Activated naive CD4-positive, alpha-beta T cell treated with anti-CD3 and anti-CD28 coated beads, Interleukin-2, amount 50 U/mL, for 72 hours (primary cell): ENCODE measurements around the gene LRRN4CL. TPM values are rescaled to one million over a fixed set of nuclear protein-coding genes. Genes with fewer than 3 reads are reported as not detected.
"Not testable (repeated sequence)": the region's sequence is repeated elsewhere in the genome, so short reads cannot be mapped to it uniquely, and the experiment has no call there.

ENCODE experiments used
- ATAC-seq, 2 donors: fragments of 150-1000 bp; cut with Tn5 transposase; 2 replicates each; pipeline ENCODE4 v1.10.0; 2021; ENCODE audit warnings: mild to moderate bottlenecking in 2 of 2, moderate library complexity in 2 of 2
- DNase-seq, 2 donors: peaks; one replicate each; pipeline ENCODE4 v3.0.0; 2021 to 2022; ENCODE audit warnings: low spot score in 2 of 2
- H3K27ac Mint-ChIP-seq, 2 donors: one replicate each; pipeline ENCODE4 v1.8.0; 2022; ENCODE audit warnings: mild to moderate bottlenecking in 2 of 2, mixed read lengths in 2 of 2
- H3K36me3 Mint-ChIP-seq, 2 donors: one replicate each; pipeline ENCODE4 v1.8.0; 2022; ENCODE audit warnings: mixed read lengths in 2 of 2
- H3K9me3 Mint-ChIP-seq, 2 donors: one replicate each; pipeline ENCODE4 v1.8.0; 2022; ENCODE audit warnings: mixed read lengths in 2 of 2
- total RNA-seq, 2 donors: library from RNA; stranded (reverse); gene quantifications; one replicate each; pipeline ENCODE4 v1.2.3, GENCODE V29; 2022

LRRN4CL gene
- under 1 TPM; 0.48 to 0.49 TPM for total RNA-seq

- no peaks in the 10 kb centered on the region for H3K9me3 Mint-ChIP-seq
- H3K27ac Mint-ChIP-seq = no peak within 1 kb of the TSS
- DNase-seq = no peak
- peaks cover 3 to 15% of the 10 kb centered on the region in 2 donors for H3K36me3 Mint-ChIP-seq
- ATAC-seq = peak in 1 of 2 donors; percentile 7
These were observed at the start of gene LRRN4CL for GRCh38 chr11:62689421-62690183. TSS of gene LRRN4CL (minus strand) at chr11:62689530. CDS start at chr11:62688508, 1,022 bp downstream.

DNA sequence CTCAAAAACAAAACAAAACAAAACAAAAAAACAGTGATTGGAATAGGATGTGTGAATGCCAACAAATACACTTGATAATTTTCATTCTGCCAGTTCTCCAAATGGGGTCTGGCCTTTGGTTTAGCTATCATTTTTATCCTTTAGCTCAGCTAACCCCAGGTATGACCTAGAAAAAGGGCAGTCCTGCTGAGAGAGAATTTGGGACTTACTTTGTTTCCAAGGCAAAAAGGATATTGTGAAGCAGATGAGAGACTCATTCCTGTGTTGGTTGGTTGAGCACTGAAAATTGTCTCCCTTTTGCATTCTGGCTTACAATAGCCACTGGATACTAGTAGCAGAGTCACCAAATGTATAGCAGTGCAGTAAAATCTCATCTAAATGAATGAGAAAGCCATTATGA is 47.9 kb upstream of the LRRN4CL start:
- ATAC-seq = no peak

GRCh38 chr11:62732830-62733229 is 43.5 kb upstream of the LRRN4CL start:
- Mint-ChIP-seq H3K36me3 (peaks cover 17 to 22% of the 10 kb centered on the region in 2 donors), H3K9me3 (no peaks in the 10 kb centered on the region), H3K27ac (peak overlapping the region in 1 of 2 donors; percentile 84)
- DNase-seq = no peak
- no peak for ATAC-seq

More for the DNA sequence above, 47.9 kb upstream of the LRRN4CL start:
- no peak for DNase-seq
- H3K27ac Mint-ChIP-seq = no peak overlapping the region
- H3K9me3 Mint-ChIP-seq = no peaks in the 10 kb centered on the region
- H3K36me3 Mint-ChIP-seq = peaks cover 0 to 10% of the 10 kb centered on the region in 2 donors

DNA sequence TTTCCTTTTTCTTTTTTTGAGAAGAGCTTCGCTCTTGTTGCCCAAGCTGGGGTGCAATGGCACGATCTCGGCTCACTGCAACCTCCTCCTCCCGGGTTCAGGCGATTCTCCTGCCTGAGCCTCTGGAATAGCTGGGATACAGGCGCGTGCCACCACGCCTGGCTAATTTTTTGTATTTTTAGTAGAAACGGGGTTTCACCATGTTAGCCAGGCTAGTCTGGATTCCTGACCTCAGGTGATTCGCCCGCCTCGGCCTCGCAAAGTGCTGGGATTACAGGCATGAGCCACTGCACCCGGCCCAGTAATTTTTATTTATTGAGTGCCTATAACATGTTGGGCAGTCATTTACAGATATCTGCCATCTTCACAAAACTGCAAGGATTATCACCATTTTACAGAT is 40.7 kb upstream of the LRRN4CL start:
- not testable (repeated sequence) for H3K9me3 Mint-ChIP-seq, ATAC-seq
- Mint-ChIP-seq H3K27ac (peak overlapping the region in 1 of 2 donors; percentile 93), H3K36me3 (peaks cover 31 to 38% of the 10 kb centered on the region in 2 donors)
- DNase-seq = peak in 1 of 2 donors; percentile 47

DNA sequence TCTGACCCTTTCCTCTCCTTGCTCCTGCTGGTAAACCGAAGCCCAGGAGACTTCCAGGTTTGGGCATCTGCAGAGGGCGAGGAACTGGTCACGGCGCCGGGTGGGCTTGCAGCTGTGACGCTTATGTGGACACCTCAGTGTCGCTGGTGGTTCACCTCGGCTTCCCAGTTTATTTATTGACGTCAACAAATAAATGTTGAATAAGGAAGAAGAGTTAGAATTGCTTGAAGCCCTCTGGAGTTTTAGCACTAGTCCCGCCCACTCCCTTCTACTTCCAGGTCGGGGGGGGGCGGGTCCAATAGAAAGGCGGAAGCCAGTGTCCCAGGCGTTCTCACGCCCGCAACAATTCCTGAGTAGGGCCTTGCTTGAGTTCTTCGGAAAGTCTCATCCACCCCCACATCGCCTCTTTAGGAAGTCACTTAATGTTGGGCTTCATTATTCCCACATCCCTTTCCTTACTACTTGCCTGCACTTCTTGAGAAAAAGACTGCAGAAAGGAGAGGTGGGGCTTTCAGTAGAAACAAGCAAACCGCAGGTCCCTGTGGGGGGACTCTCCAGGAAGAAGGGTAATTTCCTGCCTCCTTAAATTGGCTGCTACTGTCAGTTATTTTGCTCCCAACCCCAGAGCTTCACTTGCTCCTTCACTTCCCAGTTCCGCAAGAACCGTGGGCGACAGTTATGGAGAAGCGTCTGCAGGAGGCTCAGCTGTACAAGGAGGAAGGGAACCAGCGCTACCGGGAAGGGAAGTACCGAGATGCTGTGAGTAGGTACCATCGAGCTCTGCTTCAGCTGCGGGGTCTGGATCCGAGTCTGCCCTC is 39.0 kb upstream of the LRRN4CL start, which contains the start of gene TTC9C:
Gene TTC9C, plus strand, starts transcription at position 316 of the 818 bp plus-strand sequence. Its CDS starts 363 bp downstream, at position 679.
- Mint-ChIP-seq H3K36me3 (peaks cover 45 to 51% of the 10 kb centered on the region in 2 donors), H3K9me3 (no peaks in the 10 kb centered on the region), H3K27ac (peak within 1 kb of the TSS; percentile 93 to 99)
- DNase-seq = peak; percentile 68 to 79
- ATAC-seq = peak; percentile 39 to 48

DNA sequence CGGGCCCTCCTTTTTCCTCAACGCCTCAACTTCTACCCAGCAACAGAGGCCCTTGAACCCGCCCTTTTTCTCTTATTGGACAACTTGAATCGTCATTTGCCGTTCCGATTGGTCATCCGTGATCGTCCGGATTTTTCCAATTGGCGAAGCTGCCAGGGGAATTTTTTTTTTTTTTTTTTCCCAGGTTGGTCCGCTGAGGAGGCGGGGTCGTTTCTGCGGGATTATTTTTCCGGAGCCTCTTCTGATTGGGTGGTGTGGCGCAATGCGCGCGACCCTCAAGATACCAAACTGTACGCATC is 38.5 kb upstream of the LRRN4CL start:
- Mint-ChIP-seq H3K36me3 (peaks cover 46 to 53% of the 10 kb centered on the region in 2 donors), H3K9me3 (no peaks in the 10 kb centered on the region), H3K27ac (peak overlapping the region; percentile 93 to 99)
- ATAC-seq (peak; percentile 67 to 70), DNase-seq (peak; percentile 77 to 89)

GRCh38 chr11:62727165-62727871 is 38.0 kb upstream of the LRRN4CL start, which contains the start of gene HNRNPUL2:
TSS of gene HNRNPUL2 (minus strand) at chr11:62727457. CDS start at chr11:62727156, 301 bp downstream.
- peak within 1 kb of the TSS; percentile 93 to 99 for H3K27ac Mint-ChIP-seq
- peak; percentile 85 to 89 for ATAC-seq

DNA sequence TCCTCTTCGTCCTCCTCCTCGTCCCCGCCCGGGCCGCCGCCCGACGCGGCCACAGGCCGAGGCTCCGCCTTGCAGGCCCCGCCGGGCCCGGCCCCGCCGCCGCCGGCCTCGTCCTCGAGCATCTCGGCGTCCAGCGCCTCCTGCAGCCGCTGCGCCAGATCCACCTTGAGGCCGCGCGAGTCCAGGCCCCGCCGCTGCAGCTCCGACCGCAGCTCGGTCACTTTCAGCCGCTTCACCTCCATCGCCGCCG is 37.5 kb upstream of the LRRN4CL start:
- H3K27ac Mint-ChIP-seq = peak overlapping the region; percentile 93 to 99
- DNase-seq = no peak
- ATAC-seq = no peak
- H3K9me3 Mint-ChIP-seq = no peaks in the 10 kb centered on the region
- H3K36me3 Mint-ChIP-seq = peaks cover 56 to 62% of the 10 kb centered on the region in 2 donors

More at GRCh38 chr11:62727165-62727871, 38.0 kb upstream of the LRRN4CL start, which contains the start of gene HNRNPUL2:
- H3K9me3 Mint-ChIP-seq = no peaks in the 10 kb centered on the region
- peaks cover 51 to 58% of the 10 kb centered on the region in 2 donors for H3K36me3 Mint-ChIP-seq
- peak; percentile 97 to 99 for DNase-seq

DNA sequence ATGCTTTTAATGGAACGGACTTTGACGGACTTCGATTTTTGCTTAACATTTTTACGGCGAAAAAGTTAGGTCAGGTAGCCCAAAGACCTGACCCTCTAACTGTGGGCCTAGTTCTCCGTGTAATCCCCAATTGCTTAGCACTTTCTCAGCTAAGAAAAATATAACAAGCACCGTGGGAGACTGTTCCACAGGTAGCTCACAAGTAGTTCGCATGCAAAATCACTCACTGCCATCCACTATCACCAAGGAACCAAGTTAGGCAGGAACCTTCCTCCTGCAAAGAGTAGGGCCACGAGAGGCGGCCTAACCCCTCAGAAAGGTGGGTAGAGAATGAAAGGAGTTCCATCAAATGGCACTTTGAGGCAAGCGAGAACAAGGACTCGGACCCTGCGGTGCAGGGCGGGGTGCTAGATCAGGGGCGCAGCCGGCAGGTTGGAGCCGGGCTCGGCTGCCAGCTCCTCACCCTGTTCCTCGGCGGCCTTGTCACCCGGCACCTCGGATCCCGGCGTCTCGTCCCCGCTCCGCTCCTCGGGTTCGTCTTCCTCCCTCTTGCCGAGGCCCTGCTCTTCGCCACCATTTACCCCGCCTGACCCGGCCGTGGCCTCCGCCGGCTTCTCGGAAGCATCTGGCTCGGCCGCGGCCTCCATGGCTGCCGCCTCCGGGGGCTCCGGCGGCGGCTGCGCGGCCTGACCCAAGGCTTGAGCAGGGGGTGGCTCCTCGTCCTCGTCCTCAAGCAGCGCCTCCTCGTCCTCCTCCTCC is 37.0 kb upstream of the LRRN4CL start:
- ATAC-seq = no peak
- peak in 1 of 2 donors; percentile 57 for DNase-seq
- H3K9me3 Mint-ChIP-seq = no peaks in the 10 kb centered on the region
- H3K27ac Mint-ChIP-seq = peak overlapping the region; percentile 93 to 96
- H3K36me3 Mint-ChIP-seq = peaks cover 61 to 65% of the 10 kb centered on the region in 2 donors

DNA sequence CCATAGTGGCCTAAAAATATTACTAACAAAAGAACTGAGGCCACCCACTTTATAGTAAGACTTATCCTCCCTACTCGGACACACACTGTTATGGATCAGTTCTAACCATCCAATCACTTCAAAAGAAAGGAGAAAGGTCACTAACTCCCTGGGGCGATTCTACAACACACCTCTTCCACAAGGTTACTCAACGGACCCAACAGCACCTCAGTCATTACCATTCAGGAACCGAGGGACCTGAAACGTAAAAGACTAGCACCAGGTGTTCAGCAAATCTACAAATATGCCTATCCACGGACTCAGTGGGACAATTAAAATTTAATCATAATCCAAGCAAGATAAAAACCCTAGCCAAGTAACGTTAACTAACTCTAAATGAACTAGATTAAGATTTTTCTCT is 36.3 kb upstream of the LRRN4CL start:
- no peak for ATAC-seq
- peaks cover 67 to 69% of the 10 kb centered on the region in 2 donors for H3K36me3 Mint-ChIP-seq
- no peak for DNase-seq

GRCh38 chr11:62724171-62724570 is 34.8 kb upstream of the LRRN4CL start:
- DNase-seq (no peak), ATAC-seq (no peak)
- H3K36me3 Mint-ChIP-seq = peaks cover 72 to 81% of the 10 kb centered on the region in 2 donors
- no peaks in the 10 kb centered on the region for H3K9me3 Mint-ChIP-seq
- H3K27ac Mint-ChIP-seq = peak overlapping the region; percentile 51 to 81

More for the DNA sequence above, 36.3 kb upstream of the LRRN4CL start:
- Mint-ChIP-seq H3K27ac (peak overlapping the region; percentile 93 to 96), H3K9me3 (no peaks in the 10 kb centered on the region)

DNA sequence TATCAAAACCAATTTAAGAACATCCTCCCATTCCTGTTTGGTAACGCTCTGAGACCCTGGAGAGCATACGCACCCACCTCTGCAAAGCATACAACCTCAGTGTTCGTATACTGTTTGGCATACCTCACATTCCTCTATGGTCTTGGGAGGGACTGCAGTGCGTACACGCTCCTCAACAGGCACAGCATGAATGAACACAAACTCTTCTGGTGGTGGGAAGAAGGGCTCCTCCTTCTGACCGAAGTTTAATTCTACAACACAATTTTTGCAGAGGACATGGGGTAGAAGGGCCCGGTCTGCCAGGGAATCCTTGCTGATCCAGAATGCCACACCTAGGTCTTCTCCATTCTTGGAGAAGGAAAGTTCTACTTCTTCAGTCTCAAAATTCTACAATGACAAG is 32.7 kb upstream of the LRRN4CL start:
- Mint-ChIP-seq H3K36me3 (peaks cover 68 to 85% of the 10 kb centered on the region in 2 donors), H3K9me3 (no peaks in the 10 kb centered on the region), H3K27ac (peak overlapping the region; percentile 35 to 74)
- DNase-seq (no peak), ATAC-seq (no peak)

- DNase-seq (no peak), ATAC-seq (peak; percentile 14 to 41)
- peak overlapping the region in 1 of 2 donors; percentile 62 for H3K27ac Mint-ChIP-seq
- peaks cover 66 to 86% of the 10 kb centered on the region in 2 donors for H3K36me3 Mint-ChIP-seq
- H3K9me3 Mint-ChIP-seq = no peaks in the 10 kb centered on the region
These were observed 30.1 kb upstream of the LRRN4CL start for GRCh38 chr11:62719302-62719978.

- Mint-ChIP-seq H3K27ac (peak overlapping the region in 1 of 2 donors; percentile 60), H3K36me3 (peaks cover 44 to 74% of the 10 kb centered on the region in 2 donors), H3K9me3 (no peaks in the 10 kb centered on the region)
- DNase-seq = no peak
- no peak for ATAC-seq
These were observed 27.5 kb upstream of the LRRN4CL start for GRCh38 chr11:62716816-62717215.

DNA sequence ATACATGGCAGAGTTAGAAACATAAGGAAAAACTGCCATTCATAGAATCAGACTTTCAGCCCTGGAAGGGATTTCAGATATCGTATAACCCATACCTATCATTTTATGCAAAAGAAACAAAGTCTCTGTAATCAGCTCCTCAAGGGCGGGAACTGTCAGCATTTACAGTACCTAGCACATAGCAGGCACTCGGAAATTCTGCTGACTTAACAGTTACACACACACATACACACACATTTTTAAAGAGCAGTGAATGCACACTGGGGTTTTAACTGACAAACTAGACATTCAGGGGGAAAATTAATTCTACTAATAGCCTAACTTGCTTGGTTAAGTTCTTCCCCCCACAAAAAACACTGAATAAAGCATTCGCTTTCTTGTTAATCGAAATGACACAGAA is 26.9 kb upstream of the LRRN4CL start:
- DNase-seq = no peak
- Mint-ChIP-seq H3K27ac (peak overlapping the region; percentile 8 to 56), H3K9me3 (no peaks in the 10 kb centered on the region), H3K36me3 (peaks cover 38 to 72% of the 10 kb centered on the region in 2 donors)
- no peak for ATAC-seq
